K562 (cell line): Measurements from ENCODE around the gene CREB5. TPM values are rescaled to one million over a fixed set of nuclear protein-coding genes. Genes with fewer than 3 reads are reported as not detected.

Experiments
- ARID1B ChIP-seq: fragments of 450-650 bp; IDR thresholded peaks from 2 replicates; pipeline ENCODE4 v1.6.1; 2016; ENCODE audit warnings: antibody characterized with exemption, mild to moderate bottlenecking, inconsistent platforms
- CAMTA2 ChIP-seq: fragments of 250-450 bp; sonication (Bioruptor Pico); conservative IDR thresholded peaks from 2 replicates; pipeline ENCODE4 v1.5.1; 2022
- EGR1 ChIP-seq: fragments of 450-650 bp; conservative IDR thresholded peaks from 2 replicates; pipeline ENCODE4 v1.6.1; 2017; ENCODE audit warnings: mild to moderate bottlenecking
- FOSL1 ChIP-seq: fragments of 200-800 bp; sonication (Bioruptor generic); conservative IDR thresholded peaks from 2 replicates; pipeline ENCODE4 v1.6.1; 2016; ENCODE audit warnings: missing genetic modification characterization, missing compliant biosample characterization
- HDAC1 ChIP-seq, 2 experiments: fragments of 450-650 bp; IDR thresholded peaks; 2 replicates each; pipeline ENCODE4 v1.6.1; 2016 to 2017; ENCODE audit warnings: inconsistent platforms in 1 of 2, mild to moderate bottlenecking in 1 of 2, moderate library complexity in 1 of 2
- HMG20B ChIP-seq: fragments of 250-450 bp; sonication (Bioruptor Pico); IDR thresholded peaks from 2 replicates; pipeline ENCODE4 v1.5.0; 2021; ENCODE audit warnings: mild to moderate bottlenecking
- POLR2H ChIP-seq: IDR thresholded peaks from 2 replicates; pipeline ENCODE4 v1.6.1; 2016; ENCODE audit warnings: missing genetic modification characterization, low read depth, mild to moderate bottlenecking, control low read depth, missing compliant biosample characterization, moderate library complexity
- SMAD3 ChIP-seq: fragments of 450-650 bp; formaldehyde crosslinking; conservative IDR thresholded peaks from 2 replicates; pipeline ENCODE4 v1.4.0; 2020; ENCODE audit warnings: mild to moderate bottlenecking
- ZBTB1 ChIP-seq: sonication (generic); formaldehyde crosslinking; IDR thresholded peaks from 2 replicates; pipeline ENCODE4 v1.8.1; 2023; ENCODE audit warnings: missing genetic modification reagents, low read depth, mild to moderate bottlenecking, borderline replicate concordance
- ZKSCAN1 ChIP-seq: fragments of 150-350 bp; IDR thresholded peaks from 2 replicates; pipeline ENCODE4 v1.6.1; 2016; ENCODE audit warnings: low read depth, low read length
- ZNF140 ChIP-seq: fragments of 250-450 bp; sonication (Bioruptor Pico); IDR thresholded peaks from 2 replicates; pipeline ENCODE4 v1.8.0; 2021; ENCODE audit warnings: moderate library complexity, mild to moderate bottlenecking, inconsistent platforms
- ZNF384 ChIP-seq: IDR thresholded peaks from 2 replicates; pipeline ENCODE4 v1.6.1; 2012; ENCODE audit warnings: low read depth, low read length, improper control_type of control experiment
- polyA plus RNA-seq, 8 experiments: library from polyadenylated mRNA; depleted of rRNA in 4 of 8; stranded (reverse) in 5 of 8; unstranded in 3 of 8; fragments of >200 nt; fragmentation: Nextera tagmentation in 2 of 8; fragmentation: Illumina TruSeq in 1 of 8; extraction: Ambion mirVana in 2 of 8; extraction: Trizol in 1 of 8; gene quantifications; 2 replicates each; pipeline versions ENCODE4 v1.2.1 to v1.2.3, GENCODE V29; 2011 to 2014; ENCODE audit warnings: inconsistent platforms in 1 of 8, missing spikeins in 1 of 8
- total RNA-seq, 7 experiments: library from RNA; depleted of rRNA in 6 of 7; stranded (reverse); fragments of >200 nt in 6 of 7; fragmentation: Illumina TruSeq in 2 of 7; extraction: Trizol in 2 of 7; gene quantifications; 2 replicates each; pipeline versions ENCODE4 v1.2.1 to v1.2.3, GENCODE V29; 2011 to 2021; ENCODE audit warnings: low replicate concordance in 1 of 7
- TF ChIP-seq, protein P1 (sequence below), 2 experiments: fragments of 450-650 bp in 1 of 2; sonication (generic) in 1 of 2; formaldehyde crosslinking in 1 of 2; IDR thresholded peaks; 2 replicates each; pipeline versions ENCODE4 v1.7.1 to v1.9.0; 2016 to 2022; ENCODE audit warnings: inconsistent platforms in 1 of 2, mild to moderate bottlenecking in 1 of 2, missing genetic modification reagents in 1 of 2
- TF ChIP-seq, protein P2 (sequence below): fragments of 250-450 bp; sonication (Bioruptor Pico); IDR thresholded peaks from 2 replicates; pipeline ENCODE4 v1.5.0; 2022; ENCODE audit warnings: mild to moderate bottlenecking
- TF ChIP-seq, protein P3 (sequence below): sonication (generic); formaldehyde crosslinking; IDR thresholded peaks from 2 replicates; pipeline ENCODE4 v1.8.0; 2022; ENCODE audit warnings: mild to moderate bottlenecking, missing genetic modification reagents
- TF ChIP-seq, protein P4 (sequence below): fragments of 250-450 bp; sonication (Bioruptor Pico); IDR thresholded peaks from 2 replicates; pipeline ENCODE4 v1.8.0; 2022; ENCODE audit warnings: inconsistent platforms

The CREB5 gene
- total and polyA plus RNA-seq, 9 of the 15 experiments (the other 6 are each of a cell fraction or from before 2014, with no cell fraction given), result 0.33 to 6.4 (median 1.8) TPM

DNA sequence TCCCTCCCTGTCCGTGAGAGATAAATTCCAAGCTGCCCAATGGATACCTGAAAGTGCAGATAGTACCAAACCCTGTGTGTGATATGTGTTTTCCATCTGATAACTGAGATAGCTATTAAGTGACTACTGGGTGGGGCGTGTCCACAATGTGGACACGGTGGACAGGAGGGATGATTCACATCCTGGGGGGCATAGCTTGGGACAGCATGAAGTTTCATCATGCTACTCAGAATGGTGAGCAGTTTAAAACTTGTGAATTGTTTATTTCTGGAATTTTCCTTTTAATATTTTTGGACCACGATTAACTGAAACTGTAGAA, 158.6 kb downstream of the CREB5 start (continued):
- TF ChIP-seq, protein P1, sequence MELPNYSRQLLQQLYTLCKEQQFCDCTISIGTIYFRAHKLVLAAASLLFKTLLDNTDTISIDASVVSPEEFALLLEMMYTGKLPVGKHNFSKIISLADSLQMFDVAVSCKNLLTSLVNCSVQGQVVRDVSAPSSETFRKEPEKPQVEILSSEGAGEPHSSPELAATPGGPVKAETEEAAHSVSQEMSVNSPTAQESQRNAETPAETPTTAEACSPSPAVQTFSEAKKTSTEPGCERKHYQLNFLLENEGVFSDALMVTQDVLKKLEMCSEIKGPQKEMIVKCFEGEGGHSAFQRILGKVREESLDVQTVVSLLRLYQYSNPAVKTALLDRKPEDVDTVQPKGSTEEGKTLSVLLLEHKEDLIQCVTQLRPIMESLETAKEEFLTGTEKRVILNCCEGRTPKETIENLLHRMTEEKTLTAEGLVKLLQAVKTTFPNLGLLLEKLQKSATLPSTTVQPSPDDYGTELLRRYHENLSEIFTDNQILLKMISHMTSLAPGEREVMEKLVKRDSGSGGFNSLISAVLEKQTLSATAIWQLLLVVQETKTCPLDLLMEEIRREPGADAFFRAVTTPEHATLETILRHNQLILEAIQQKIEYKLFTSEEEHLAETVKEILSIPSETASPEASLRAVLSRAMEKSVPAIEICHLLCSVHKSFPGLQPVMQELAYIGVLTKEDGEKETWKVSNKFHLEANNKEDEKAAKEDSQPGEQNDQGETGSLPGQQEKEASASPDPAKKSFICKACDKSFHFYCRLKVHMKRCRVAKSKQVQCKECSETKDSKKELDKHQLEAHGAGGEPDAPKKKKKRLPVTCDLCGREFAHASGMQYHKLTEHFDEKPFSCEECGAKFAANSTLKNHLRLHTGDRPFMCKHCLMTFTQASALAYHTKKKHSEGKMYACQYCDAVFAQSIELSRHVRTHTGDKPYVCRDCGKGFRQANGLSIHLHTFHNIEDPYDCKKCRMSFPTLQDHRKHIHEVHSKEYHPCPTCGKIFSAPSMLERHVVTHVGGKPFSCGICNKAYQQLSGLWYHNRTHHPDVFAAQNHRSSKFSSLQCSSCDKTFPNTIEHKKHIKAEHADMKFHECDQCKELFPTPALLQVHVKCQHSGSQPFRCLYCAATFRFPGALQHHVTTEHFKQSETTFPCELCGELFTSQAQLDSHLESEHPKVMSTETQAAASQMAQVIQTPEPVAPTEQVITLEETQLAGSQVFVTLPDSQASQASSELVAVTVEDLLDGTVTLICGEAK (IDR thresholded peaks at IDR 0.05), result no peak
- TF ChIP-seq, protein P1 (CRISPR knock-in tag; IDR thresholded peaks at IDR 0.05), result no peak
- TF ChIP-seq HDAC1 (IDR thresholded peaks at IDR 0.05) (no peak), FOSL1 (tag) (peak; percentile 69), SMAD3 (no peak), EGR1 (no peak), POLR2H (tag) (no peak), ZNF384 (no peak), ZKSCAN1 (no peak), CAMTA2 (CRISPR knock-in tag) (no peak), HMG20B (CRISPR knock-in tag) (no peak), ZBTB1 (CRISPR knock-in tag) (no peak), ARID1B (no peak), ZNF140 (CRISPR knock-in tag) (no peak)
- TF ChIP-seq, protein P2, sequence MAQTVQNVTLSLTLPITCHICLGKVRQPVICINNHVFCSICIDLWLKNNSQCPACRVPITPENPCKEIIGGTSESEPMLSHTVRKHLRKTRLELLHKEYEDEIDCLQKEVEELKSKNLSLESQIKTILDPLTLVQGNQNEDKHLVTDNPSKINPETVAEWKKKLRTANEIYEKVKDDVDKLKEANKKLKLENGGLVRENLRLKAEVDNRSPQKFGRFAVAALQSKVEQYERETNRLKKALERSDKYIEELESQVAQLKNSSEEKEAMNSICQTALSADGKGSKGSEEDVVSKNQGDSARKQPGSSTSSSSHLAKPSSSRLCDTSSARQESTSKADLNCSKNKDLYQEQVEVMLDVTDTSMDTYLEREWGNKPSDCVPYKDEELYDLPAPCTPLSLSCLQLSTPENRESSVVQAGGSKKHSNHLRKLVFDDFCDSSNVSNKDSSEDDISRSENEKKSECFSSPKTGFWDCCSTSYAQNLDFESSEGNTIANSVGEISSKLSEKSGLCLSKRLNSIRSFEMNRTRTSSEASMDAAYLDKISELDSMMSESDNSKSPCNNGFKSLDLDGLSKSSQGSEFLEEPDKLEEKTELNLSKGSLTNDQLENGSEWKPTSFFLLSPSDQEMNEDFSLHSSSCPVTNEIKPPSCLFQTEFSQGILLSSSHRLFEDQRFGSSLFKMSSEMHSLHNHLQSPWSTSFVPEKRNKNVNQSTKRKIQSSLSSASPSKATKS, result no peak
- TF ChIP-seq, protein P3, sequence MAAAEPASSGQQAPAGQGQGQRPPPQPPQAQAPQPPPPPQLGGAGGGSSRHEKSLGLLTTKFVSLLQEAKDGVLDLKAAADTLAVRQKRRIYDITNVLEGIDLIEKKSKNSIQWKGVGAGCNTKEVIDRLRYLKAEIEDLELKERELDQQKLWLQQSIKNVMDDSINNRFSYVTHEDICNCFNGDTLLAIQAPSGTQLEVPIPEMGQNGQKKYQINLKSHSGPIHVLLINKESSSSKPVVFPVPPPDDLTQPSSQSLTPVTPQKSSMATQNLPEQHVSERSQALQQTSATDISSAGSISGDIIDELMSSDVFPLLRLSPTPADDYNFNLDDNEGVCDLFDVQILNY, result no peak
- TF ChIP-seq, protein P4, sequence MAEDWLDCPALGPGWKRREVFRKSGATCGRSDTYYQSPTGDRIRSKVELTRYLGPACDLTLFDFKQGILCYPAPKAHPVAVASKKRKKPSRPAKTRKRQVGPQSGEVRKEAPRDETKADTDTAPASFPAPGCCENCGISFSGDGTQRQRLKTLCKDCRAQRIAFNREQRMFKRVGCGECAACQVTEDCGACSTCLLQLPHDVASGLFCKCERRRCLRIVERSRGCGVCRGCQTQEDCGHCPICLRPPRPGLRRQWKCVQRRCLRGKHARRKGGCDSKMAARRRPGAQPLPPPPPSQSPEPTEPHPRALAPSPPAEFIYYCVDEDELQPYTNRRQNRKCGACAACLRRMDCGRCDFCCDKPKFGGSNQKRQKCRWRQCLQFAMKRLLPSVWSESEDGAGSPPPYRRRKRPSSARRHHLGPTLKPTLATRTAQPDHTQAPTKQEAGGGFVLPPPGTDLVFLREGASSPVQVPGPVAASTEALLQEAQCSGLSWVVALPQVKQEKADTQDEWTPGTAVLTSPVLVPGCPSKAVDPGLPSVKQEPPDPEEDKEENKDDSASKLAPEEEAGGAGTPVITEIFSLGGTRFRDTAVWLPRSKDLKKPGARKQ, result no peak
